ENCODE results near the gene PPM1F. TPM values are rescaled to one million over a fixed set of nuclear protein-coding genes. Genes with fewer than 3 reads are reported as not detected.
"Not testable (repeated sequence)": the region's sequence is repeated elsewhere in the genome, so short reads cannot be mapped to it uniquely, and the experiment has no call there.

PPM1F gene
- polyA plus RNA-seq, 4 donors, result 33.8 to 44.9 (median 41.1) TPM

DNA sequence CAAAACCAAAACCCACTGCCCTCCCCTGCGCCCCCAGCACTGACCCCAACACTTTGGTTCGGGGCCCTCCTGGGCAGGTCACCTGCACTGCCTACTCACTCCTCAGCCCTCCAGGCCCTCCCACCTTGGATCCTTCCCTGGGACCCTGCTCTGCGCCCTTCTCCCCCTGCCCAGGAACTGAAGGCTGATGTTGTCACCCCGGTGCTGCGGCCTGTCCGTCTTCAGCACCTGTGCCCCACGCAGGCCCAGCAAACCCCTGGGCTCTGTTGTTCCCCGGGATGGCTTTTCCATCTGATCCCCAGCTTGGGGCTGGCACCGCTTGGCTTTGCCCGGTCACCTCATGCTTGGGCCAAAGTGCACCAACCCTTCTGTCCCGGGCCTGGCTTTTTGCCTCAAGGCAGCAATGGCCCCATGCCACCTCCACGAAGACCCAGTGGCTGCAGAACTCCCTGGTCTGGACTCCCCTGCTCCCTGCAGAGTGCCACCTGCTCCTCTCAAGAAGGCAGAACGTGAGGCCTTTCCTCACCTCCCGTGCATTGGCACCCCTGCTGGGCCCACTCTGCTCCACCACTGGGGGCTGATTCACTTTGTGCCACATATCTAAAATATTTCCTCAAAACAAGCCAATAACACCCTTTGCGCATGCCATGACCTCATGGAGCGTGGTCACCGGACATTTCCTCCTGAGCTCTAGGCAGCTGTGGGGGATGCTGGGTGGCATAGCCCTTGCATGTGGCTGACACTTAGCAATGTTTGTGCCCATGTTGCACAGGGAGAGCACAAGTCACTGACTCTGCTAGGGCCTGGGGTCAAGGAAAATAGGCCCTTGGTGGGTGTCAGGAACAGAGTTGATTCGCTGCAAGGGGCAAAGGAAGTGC lies 8.8 kb downstream of the PPM1F start:
- DNase-seq (ENCODE audit: low read depth in 4 of 4, low spot score in 2 of 4), result no peak

DNA sequence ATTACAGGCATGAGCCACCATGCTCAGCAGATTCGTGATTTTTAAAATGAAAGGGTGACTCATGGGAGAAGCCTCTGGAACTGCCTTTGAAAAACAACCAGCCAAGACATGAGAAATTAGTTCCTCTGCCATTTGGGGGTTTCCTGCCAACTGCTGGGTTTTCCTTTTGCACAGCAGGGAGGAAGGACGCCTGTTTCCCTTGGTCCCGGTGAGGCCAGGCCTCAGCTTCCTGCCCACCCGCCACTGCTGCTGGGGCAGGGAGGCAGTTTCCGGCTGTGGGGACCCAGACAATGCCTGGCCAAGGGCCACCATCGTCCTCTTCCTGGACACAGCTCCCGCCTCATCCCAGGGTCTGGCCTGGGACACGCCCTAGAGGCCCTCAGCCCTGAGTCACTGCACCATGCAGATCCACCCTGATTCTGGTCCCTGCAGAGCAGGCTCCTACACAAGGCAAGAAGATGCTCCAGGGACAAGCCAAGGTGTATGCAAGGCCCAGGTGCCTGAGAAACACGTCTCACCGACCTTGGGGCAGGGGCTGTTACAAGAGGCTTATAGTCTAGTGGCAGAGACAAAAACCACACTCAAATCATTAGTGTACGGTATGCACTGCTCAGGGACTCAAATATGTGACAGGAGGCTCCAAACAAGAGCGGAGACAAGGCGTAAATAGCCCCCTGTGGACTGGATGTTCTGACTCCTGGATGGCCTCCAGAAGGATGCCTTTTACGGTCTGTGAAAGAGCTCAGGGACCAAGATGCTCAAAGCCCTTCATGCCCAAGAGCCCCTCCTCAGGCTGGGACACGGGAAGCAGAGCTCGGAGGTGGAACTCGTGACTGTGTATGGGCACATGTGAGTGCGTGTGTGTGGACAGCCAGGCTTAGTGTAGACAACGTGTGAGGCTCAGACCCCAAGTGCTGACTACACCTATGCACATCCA lies 10.0 kb downstream of the PPM1F start:
- no peak for DNase-seq (ENCODE audit: low read depth in 4 of 4, low spot score in 2 of 4)

DNA sequence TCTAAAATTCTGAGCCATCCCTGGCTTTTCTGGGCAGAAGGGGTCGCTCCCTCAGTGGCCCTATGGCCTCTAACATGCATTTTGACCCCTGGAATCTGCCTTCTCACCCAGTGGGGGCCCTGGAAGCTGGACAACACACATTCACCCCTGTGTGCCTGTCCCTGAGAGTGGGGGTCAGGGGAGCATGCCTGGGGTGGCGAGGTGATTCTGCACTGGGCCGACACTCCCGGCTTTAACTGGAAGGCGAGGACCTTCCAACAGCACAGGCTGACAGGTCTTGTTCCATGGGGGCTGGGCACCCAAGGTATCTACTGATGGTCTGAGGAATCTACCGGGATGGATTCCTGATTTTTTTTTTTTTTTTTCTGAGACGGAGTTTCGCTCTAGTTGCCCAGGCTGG lies 10.7 kb downstream of the PPM1F start:
- DNase-seq (ENCODE audit: low read depth in 4 of 4, low spot score in 2 of 4), result no peak

GRCh38 chr22:21940521-21940920 lies 12.1 kb downstream of the PPM1F start:
- DNase-seq (ENCODE audit: low read depth in 4 of 4, low spot score in 2 of 4), result no peak

DNA sequence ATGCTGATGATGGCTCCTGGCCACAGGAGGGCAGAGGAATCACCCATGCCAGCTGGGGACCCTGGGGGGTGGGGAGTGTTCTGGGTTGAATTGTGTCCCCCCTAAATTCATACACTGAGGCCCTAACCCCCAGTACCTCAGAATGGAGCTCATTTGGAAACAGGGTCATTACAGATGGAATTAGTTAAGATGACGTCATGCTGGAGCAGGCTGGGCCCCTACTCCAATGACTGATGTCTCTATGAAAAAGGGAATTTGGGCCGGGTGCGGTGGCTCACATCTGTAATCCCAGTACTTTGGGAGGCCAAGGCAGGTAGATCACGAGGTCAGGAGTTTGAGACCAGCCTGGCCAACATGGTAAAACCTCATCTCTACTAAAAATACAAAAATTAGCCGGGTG lies 12.7 kb downstream of the PPM1F start:
- not testable (repeated sequence) for DNase-seq (ENCODE audit: low read depth in 4 of 4, low spot score in 2 of 4)

DNA sequence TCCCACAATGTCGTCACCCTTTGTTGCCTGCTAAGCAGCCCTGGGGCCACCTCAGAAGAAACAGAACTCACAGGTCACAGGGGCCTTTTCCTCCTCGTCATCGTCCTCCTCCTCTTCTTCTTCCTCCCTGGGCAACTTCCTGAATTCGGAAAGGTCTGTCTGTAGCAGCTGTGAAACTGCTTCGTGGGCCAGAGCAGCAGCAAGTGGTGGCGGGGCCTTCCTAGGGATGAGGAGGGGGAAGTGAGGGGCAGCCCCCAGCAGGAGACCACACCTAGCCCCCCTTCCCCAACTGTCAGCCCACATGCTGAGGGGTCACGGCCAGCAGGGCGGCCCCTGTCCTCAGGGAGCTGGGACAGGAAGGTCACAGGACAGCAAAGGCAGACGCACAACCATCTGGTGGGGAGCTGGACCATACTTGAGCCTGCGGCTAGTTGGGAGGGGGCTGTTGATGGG lies 13.2 kb downstream of the PPM1F start:
- DNase-seq (ENCODE audit: low read depth in 4 of 4, low spot score in 2 of 4), result no peak

DNA sequence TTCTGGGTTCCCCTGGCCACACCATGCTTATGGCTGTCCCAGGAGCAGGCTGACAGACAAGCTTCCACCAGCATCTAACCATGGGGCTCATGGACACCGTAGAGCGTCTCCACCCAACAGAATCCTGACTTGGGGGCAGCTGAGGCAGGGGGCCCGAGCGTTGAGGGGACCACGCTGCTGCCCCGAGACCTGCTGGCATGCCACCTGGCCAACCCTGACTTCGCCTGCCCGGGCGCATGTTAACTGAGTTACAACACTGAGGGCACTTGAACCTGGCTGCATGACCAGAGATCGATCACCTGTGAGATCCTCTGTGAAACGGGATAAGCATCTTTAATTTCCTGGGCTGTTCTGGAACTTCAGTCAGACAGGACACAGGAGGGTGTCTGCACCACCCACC lies 13.7 kb downstream of the PPM1F start:
- no peak for DNase-seq (ENCODE audit: low read depth in 4 of 4, low spot score in 2 of 4)

DNA sequence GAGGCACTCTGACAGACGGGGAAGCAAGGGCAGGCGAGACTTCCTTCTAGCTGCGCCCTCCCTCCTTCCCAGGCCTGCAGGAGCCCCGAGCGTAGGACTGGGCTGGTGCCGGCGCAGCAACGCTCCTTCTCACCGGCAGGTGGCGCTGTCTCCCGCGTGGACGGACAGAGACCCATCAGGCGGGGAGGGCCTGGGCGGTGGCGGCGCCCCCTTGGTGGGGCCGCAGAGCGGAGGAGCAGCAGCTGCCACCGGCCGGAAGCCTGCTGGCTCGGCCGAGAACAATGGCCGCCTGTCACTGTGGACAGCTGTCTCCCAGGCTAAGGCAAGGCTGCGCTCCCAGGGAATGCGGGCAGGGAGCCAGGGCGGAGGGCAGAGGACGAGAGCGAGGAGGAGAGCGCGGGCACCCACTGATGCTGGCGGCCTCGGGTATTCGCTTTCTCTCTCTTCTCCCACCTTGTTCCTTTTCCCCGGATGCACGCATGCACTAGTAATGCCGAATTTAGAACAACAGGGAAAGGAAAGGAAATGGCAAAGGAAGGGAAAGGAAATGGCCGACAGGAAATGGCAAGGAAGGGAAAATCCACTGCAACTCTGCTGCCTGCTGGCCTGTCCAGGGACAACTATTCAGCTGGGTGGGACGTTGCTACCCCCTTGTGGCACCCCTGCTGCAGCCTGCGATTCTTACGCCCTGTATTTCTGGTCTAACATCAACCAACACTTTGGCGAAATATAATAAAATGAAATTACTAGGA lies 14.4 kb downstream of the PPM1F start:
- peak; percentile 75 to 89 (median 86) for DNase-seq (ENCODE audit: low read depth in 4 of 4, low spot score in 2 of 4)

DNA sequence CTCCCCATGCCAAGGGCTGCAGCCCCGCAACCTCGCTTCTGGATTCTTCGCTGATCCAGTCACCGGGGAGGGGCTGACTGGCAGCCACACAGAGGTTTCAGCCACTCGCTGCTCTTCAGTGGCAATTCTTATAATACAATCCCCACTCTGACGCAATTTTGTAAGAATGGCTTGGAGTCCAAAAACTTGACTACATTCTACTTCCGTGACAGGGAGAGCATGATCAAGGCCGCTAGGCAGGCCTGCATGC lies 14.9 kb downstream of the PPM1F start:
- no peak for DNase-seq (ENCODE audit: low read depth in 4 of 4, low spot score in 2 of 4)

DNA sequence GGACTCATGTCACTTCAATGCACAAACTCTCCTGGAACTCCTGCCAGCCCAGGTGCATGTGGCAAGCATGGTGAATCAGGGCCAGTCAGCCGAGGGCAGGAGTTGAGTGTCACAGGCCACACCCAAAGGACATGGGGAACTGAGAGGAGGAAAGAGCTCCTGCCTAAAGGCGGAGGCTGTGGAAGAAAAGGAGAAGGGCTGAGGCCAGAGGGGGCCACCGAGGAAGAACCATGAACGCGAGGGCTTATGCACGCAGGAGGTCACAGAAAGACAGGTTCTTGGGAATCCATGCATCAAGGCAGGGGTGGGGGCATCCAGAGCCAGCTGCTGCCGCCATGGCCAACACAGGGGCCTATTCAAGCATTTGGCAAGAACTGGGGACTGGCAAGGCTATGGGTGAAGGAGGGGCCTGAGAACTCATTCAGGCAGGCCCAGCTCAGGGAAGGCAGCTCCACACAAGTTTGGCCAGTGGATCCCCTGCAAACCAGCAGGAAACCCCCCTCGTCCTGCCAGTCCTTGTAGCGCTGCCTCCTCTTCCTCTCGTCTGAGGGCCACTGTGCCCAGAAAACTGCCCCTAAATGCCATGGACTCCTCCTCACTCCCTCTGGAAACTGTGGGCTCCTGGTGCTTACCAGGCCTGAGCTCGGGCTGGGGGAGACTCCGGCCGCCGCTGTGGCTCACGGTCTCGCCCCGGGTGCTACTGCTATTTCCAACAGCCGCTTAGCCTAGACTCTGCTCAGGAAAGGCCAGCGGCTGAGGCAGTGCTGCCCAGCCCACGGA lies 15.4 kb downstream of the PPM1F start:
- DNase-seq (ENCODE audit: low read depth in 4 of 4, low spot score in 2 of 4), result no peak

DNA sequence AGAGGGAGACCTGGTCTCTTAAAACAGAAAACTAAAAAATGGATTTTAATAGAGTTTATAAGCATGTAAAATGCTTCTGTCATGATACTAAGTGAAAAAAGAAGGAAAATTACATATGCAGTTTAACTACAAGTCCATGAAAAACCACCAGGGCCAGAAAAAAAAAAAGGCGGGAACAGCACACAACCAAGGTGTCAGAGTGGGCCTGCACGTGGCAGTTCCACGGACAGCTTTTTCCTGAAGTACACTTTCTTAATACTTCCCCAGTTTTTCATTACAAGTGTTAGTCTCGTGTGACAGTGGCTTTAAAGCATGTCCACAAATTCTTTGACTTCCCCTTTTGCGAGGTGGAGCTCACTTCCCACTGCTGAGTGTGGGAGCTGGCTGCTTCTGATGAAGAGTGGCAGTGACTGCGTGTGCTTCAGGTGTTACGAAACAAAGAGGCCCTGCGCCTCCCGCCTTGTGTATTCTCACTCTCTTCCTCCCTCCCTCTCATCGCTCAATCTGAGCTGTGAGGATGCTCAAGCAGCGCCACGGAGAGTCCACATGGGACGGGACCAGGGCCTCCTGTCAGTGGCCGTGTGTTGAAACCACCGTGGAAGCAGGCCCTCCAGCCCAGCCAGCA lies 16.4 kb downstream of the PPM1F start:
- no peak for DNase-seq (ENCODE audit: low read depth in 4 of 4, low spot score in 2 of 4)

GRCh38 chr22:21933910-21934309 lies 18.7 kb downstream of the PPM1F start:
- no peak for DNase-seq (ENCODE audit: low read depth in 4 of 4, low spot score in 2 of 4)

- DNase-seq (ENCODE audit: low read depth in 4 of 4, low spot score in 2 of 4), result no peak
Measured at GRCh38 chr22:21933413-21933812, 19.2 kb downstream of the PPM1F start.

DNA sequence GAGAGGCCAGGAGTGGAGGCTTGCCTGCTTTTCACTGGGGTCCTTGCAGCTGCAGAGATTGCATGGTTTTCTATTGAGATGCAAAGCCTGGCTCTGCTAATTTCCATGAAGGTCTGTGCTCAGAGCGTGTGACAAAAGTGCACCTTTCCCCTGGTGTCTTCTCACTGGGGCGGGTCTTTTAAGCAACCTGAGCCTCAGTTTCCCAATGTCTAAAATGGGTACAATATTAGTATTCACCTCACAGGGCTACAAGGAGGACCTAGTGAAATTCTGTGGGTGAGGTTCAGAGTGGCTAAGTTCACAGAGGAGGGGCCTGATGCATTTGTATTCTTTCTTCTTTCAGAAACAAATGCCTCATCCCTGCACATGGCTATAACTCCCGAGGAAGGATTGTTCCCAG lies 20.3 kb downstream of the PPM1F start:
- DNase-seq (ENCODE audit: low read depth in 4 of 4, low spot score in 2 of 4), result no peak

DNA sequence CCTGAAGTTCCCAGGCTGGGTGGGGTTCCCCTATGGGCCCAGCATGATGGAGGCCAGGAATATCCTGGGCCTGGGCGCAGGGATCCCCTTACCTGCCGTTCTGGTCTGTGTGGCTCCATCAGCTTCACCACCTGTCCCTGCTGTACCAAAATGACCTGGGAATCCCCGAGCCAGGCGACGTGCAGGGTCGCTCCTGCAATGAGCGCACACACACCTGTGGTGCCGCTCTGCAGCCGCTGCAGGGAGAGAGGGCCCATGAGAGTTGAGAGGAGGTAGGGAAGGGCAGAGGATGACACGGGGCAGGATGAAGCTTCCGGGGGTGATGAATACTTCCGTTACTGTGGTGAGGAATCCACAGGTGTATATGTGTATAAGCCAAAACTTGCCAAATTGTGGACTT lies 21.6 kb downstream of the PPM1F start:
- DNase-seq (ENCODE audit: low read depth in 4 of 4, low spot score in 2 of 4), result no peak

DNA sequence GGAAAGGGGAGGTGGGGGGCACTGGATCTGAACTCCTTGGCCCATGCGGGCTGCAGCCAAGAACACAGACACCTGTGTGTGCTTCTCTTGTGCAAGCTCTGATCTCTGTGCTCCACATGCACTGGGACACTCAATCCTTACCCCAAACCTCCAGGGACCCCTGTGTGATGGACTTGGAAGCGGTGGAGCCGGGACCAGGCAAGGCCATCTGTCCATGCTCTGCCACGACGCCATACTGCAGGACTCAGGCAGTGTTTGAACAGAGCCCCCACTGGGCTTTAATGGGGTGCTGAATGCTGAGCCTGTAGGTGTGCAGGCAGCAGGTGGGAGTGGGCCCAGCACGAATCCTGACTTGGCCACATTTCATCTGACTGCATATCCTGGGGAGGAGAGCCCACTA lies 23.4 kb downstream of the PPM1F start:
- no peak for DNase-seq (ENCODE audit: low read depth in 4 of 4, low spot score in 2 of 4)

- DNase-seq (ENCODE audit: low read depth in 4 of 4, low spot score in 2 of 4), result no peak
Measured at GRCh38 chr22:21928048-21928447, 24.6 kb downstream of the PPM1F start.

DNA sequence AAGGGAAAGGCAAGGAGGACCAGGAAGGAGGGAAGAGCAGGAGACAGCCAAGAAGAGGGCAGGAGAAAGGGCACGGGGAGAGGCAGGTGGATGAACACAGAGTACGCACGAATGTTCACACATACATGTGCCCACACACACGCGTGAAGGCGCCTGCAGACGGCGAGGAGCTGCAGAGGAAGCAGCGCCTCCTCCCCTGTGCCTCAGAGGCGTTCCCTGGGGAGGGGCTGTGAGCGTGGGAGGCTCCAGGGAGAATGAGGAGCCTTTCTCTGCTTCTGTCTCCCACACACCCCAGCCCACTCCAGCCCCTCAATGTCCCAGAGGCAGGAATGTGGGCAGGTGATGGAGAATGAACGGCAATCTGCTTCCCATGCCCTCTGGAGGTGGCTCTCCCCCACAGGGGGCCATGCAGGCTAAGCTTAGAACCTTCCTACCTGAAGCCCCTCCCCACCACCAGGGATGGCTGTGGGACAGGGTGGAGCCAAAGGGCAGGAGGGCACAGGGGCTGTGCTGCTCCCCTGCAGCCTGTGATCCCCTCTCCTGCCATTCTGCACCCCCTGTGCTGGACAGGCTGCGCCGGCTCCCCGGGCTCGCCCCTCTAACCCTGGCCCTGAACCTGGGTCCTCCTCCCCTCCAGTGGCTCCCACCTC lies 25.3 kb downstream of the PPM1F start:
- no peak for DNase-seq (ENCODE audit: low read depth in 4 of 4, low spot score in 2 of 4)

DNA sequence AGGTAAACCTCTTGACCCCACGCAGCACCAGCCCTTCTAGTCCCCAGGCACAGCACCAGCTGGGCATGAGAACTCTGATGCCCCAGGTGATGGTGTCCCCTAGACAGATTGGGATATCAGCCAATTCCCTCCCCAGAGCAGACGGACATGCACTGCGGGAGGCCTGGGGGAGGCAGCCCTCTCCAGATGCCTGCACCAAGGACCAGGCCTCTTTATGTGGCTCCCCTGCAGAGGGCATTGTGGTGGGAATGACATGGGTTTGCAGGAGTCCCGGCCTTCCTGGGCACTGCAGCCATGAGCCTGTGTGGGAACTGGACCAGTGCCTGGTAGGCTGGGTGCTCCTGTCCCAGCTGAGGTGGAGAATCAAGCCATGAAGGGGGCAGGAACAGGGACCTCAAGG lies 25.9 kb downstream of the PPM1F start:
- no peak for DNase-seq (ENCODE audit: low read depth in 4 of 4, low spot score in 2 of 4)
